ENCODE results near the gene PISD. TPM values are rescaled to one million over a fixed set of nuclear protein-coding genes. Genes with fewer than 3 reads are reported as not detected.

The PISD gene
- total and polyA plus RNA-seq, 9 of the 15 experiments (the other 6 are each of a cell fraction or from before 2014, with no cell fraction given) = 24.5 to 65.9 (median 36.6) TPM

DNA sequence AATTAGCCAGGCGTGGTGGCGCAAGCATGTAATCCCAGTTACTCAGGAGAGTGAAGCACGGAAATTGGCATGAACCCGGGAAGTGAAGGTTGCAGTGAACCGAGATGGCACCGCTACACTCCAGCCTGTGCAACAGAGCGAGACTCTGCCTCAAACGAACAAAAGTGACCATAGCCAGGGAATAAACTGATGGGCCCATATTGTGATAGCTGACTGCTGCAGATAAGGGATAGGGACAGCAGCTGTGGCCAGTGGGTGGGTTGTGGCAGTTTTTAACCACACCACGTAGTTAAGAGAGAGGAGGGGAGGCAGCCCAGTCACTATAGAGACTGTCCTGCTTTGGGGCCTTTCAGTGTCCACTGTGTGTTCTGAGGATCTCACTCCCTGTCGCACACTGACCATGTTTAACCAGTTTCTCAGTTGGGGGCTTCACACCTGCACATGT is 58.9 kb downstream of the PISD start (continued):
- peak; percentile 88 for TF ChIP-seq ARID1B (IDR thresholded peaks at IDR 0.05)
- TF ChIP-seq ZC3H4 (CRISPR knock-in tag; IDR thresholded peaks at IDR 0.05; ENCODE audit: borderline replicate concordance) = no peak
- no peak for TF ChIP-seq ZNF830 (CRISPR knock-in tag; IDR thresholded peaks at IDR 0.05)
- no peak for TF ChIP-seq STAT6 (CRISPR knock-in tag; IDR thresholded peaks at IDR 0.05)
- TF ChIP-seq ZNF239 (CRISPR knock-in tag; IDR thresholded peaks at IDR 0.05) = no peak
- TF ChIP-seq, protein P1, sequence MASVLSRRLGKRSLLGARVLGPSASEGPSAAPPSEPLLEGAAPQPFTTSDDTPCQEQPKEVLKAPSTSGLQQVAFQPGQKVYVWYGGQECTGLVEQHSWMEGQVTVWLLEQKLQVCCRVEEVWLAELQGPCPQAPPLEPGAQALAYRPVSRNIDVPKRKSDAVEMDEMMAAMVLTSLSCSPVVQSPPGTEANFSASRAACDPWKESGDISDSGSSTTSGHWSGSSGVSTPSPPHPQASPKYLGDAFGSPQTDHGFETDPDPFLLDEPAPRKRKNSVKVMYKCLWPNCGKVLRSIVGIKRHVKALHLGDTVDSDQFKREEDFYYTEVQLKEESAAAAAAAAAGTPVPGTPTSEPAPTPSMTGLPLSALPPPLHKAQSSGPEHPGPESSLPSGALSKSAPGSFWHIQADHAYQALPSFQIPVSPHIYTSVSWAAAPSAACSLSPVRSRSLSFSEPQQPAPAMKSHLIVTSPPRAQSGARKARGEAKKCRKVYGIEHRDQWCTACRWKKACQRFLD (CRISPR knock-in tag; IDR thresholded peaks at IDR 0.05) = 0 out of 2 replicates have a peak, but pooled peaks have one; percentile 43
- TF ChIP-seq ZNF592 (IDR thresholded peaks at IDR 0.05) = peak; percentile 66; the same call in 1 of the 2 replicates
- TF ChIP-seq ZBTB17 (CRISPR knock-in tag; IDR thresholded peaks at IDR 0.05) = no peak
- TF ChIP-seq CUX1 (CRISPR knock-in tag; IDR thresholded peaks at IDR 0.05) = no peak
- no peak; the same call in 1 of the 2 replicates for TF ChIP-seq HDAC2 (IDR thresholded peaks at IDR 0.05)
- TF ChIP-seq TCF3 (CRISPR knock-in tag; IDR thresholded peaks at IDR 0.05) = peak; percentile 93
- peak; percentile 79 for TF ChIP-seq SOX6 (IDR thresholded peaks at IDR 0.05)
- TF ChIP-seq CTBP1 (IDR thresholded peaks at IDR 0.05; ENCODE audit: borderline replicate concordance) = peak; percentile 34; the same call in 1 of the 2 replicates
- TF ChIP-seq NFATC3 (IDR thresholded peaks at IDR 0.05) = no peak
